ENCODE results near the gene MAG. TPM values are rescaled to one million over a fixed set of nuclear protein-coding genes. Genes with fewer than 3 reads are reported as not detected.

MAG gene
- total RNA-seq, 2 donors from 2014 or later = 1.6 TPM; not detected in 1

DNA sequence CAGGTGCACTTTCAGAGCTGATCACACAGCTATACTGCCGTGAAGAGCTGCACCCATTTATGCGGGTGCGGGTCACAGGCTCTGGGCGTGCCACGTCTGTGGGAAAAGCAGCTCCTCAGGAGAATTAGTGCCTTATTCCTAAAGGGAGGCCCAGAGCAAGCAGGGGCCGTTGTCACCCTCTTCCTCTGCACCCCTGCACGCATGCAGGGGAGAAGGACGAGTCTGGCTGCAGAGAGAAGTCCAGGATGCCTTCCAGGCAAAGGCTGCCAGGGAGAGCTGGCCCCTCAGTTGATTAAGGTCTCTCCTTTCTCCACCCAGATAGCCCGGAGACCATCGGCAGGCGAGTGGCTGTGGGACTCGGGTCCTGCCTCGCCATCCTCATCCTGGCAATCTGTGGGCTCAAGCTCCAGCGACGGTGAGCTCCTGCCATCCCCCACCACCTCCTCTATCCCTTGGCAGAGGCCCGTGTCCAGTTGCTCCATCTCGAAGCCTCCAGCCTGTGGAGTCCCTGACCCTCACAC, 52.6 kb downstream of the MAG start:
- peaks cover 0 to 6% of the 10 kb centered on the region in 2 donors for H3K27me3 ChIP-seq
- ATAC-seq = no peak
- intact Hi-C loops (cut with DNase I) = loop anchor here (5.0 to 10.0 kb wide), 2 partner anchors 128 to 150 kb away; partner anchors contain the start of gene KRTDAP
- peak in 2 of 4 donors; percentile 6 to 7 for DNase-seq
- no peaks in the 10 kb centered on the region for H3K4me1 ChIP-seq
- TF ChIP-seq, protein P1, sequence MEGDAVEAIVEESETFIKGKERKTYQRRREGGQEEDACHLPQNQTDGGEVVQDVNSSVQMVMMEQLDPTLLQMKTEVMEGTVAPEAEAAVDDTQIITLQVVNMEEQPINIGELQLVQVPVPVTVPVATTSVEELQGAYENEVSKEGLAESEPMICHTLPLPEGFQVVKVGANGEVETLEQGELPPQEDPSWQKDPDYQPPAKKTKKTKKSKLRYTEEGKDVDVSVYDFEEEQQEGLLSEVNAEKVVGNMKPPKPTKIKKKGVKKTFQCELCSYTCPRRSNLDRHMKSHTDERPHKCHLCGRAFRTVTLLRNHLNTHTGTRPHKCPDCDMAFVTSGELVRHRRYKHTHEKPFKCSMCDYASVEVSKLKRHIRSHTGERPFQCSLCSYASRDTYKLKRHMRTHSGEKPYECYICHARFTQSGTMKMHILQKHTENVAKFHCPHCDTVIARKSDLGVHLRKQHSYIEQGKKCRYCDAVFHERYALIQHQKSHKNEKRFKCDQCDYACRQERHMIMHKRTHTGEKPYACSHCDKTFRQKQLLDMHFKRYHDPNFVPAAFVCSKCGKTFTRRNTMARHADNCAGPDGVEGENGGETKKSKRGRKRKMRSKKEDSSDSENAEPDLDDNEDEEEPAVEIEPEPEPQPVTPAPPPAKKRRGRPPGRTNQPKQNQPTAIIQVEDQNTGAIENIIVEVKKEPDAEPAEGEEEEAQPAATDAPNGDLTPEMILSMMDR (IDR thresholded peaks at IDR 0.05) = no peak
- no peak for TF ChIP-seq POLR2A (IDR thresholded peaks at IDR 0.05)
- H3K36me3 ChIP-seq (replicated peaks in 1 of 2; ENCODE audit: insufficient read depth in 1 of 2, low read depth in 2 of 2) = no peaks in the 10 kb centered on the region
- H3K9me3 ChIP-seq = no peaks in the 10 kb centered on the region
- H3K4me3 ChIP-seq = no peak overlapping the region
- no peak overlapping the region for H3K27ac ChIP-seq
- WGBS, 2 donors = 58 to 74% methylated on average over 4 to 17 of the region's 17 CpGs

DNA sequence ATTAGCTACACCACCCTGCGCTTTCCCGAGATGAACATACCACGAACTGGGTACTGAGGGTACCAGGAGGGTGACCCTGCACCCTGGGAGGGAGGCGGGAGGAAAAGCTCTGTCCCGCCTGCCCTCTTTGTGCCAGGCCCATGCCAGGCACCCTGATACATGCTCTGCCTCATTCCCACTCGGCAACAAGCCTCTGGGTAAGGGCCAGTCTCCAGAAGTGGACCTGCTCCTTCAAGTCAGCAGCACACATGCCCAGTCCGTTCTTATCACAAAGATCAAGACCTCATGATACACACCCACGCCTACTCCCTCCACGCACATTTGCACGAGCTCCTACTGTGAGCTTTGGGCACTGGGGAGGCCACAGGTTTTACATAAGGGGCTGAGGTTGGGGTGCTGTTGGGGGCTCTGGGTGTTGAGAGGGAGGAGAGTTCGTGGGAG, 53.7 kb downstream of the MAG start:
- Histone ChIP-seq H3K27me3 (peaks cover 0 to 6% of the 10 kb centered on the region in 2 donors), H3K4me3 (no peak overlapping the region), H3K27ac (no peak overlapping the region), H3K4me1 (no peaks in the 10 kb centered on the region), H3K36me3 (replicated peaks in 1 of 2; ENCODE audit: insufficient read depth in 1 of 2, low read depth in 2 of 2) (no peaks in the 10 kb centered on the region), H3K9me3 (no peaks in the 10 kb centered on the region)
- TF ChIP-seq, protein P1 (IDR thresholded peaks at IDR 0.05) = no peak
- intact Hi-C loops (cut with DNase I) = loop anchor here (5.0 to 10.0 kb wide), 2 partner anchors 127 to 149 kb away; partner anchors contain the start of gene KRTDAP
- DNase-seq (peak in 2 of 4 donors; percentile 1 to 6), ATAC-seq (no peak)
- 48 to 57% methylated on average over 9 to 11 of the region's 11 CpGs for WGBS, 2 donors

DNA sequence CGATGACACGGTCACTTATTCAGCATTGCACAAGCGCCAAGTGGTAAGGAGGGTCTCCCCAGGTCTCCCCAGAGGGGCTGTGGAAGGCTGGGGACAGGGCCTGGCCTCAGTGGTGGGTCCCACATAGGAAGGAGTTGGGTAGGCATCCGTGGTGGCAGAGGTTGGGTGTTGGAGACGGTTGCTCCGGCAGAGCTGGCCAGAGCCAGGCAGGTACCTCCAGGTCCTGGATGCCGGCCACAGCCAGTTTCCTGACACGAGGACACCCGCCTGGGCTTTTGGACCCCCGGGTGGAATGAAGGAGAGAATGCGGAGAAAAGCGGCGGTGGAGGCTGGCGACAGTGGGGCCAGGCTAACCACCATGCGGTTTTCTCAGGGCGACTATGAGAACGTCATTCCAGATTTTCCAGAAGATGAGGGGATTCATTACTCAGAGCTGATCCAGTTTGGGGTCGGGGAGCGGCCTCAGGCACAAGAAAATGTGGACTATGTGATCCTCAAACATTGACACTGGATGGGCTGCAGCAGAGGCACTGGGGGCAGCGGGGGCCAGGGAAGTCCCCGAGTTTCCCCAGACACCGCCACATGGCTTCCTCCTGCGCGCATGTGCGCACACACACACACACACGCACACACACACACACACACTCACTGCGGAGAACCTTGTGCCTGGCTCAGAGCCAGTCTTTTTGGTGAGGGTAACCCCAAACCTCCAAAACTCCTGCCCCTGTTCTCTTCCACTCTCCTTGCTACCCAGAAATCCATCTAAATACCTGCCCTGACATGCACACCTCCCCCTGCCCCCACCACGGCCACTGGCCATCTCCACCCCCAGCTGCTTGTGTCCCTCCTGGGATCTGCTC, 54.5 kb downstream of the MAG start:
- DNase-seq (peak in 2 of 4 donors; percentile 10 to 14), ATAC-seq (no peak)
- intact Hi-C loops (cut with DNase I) = loop anchor here (5.0 to 10.0 kb wide), 2 partner anchors 126 to 148 kb away; partner anchors contain the start of gene KRTDAP
- Histone ChIP-seq H3K4me1 (no peaks in the 10 kb centered on the region), H3K27ac (no peak overlapping the region), H3K4me3 (no peak overlapping the region), H3K9me3 (no peaks in the 10 kb centered on the region), H3K27me3 (peaks cover 0 to 6% of the 10 kb centered on the region in 2 donors), H3K36me3 (replicated peaks in 1 of 2; ENCODE audit: insufficient read depth in 1 of 2, low read depth in 2 of 2) (no peaks in the 10 kb centered on the region)
- 53 to 59% methylated on average over 23 to 28 of the region's 28 CpGs for WGBS, 2 donors
- TF ChIP-seq, protein P1 (IDR thresholded peaks at IDR 0.05) = no peak
- no peak for TF ChIP-seq POLR2A (IDR thresholded peaks at IDR 0.05)

DNA sequence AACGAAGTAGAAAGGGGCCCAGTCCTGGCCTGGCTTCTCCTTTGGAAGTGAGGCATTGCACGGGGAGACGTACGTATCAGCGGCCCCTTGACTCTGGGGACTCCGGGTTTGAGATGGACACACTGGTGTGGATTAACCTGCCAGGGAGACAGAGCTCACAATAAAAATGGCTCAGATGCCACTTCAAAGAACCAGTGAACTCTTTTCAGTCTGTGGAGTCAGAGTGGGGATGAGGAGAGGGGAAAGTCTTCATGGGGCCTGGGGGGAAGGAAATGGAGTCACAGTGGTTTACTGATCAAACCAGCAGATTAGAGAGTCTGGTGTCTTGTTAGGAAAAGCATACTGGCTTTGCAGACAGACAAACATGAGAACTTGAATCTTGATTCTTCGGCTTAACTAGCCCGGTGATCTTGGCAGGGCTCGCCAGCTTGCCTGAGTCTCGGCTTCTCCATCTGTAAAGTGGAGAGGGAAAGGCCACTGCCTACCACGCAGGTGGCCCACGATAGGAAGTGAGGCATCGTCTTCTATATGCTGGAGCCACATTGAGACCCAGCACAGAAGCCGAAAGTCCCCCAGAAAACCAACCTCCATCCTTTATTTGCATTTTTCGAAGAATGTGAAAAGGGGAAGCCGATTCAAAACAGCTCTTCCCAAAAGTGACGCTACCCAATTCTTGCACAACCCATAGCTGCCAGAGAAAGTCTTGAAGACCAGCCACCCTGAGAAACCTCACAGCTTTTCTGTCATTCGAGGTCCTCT, 55.4 kb downstream of the MAG start, which contains the start of gene FFAR1:
FFAR1 (plus strand) TSS at position 732 of the 759 bp plus-strand sequence. CDS start 3,650 bp downstream, outside the sequence.
- H3K27me3 ChIP-seq = peaks cover 0 to 6% of the 10 kb centered on the region in 2 donors
- 52 to 56% methylated on average over 18 of the region's 18 CpGs for WGBS, 2 donors
- TF ChIP-seq, protein P1 (IDR thresholded peaks at IDR 0.05) = no peak
- no peak for TF ChIP-seq POLR2A (IDR thresholded peaks at IDR 0.05)
- H3K27ac ChIP-seq = peak within 1 kb of the TSS in 1 of 4 donors; percentile 14
- DNase-seq (peak in 2 of 4 donors; percentile 7 to 68), ATAC-seq (no peak)
- H3K9me3 ChIP-seq = no peaks in the 10 kb centered on the region
- intact Hi-C loops (cut with DNase I) = loop anchor here (5.0 to 10.0 kb wide), 2 partner anchors 125 to 147 kb away; partner anchors contain the start of gene KRTDAP
- no peak within 1 kb of the TSS for H3K4me3 ChIP-seq
- H3K36me3 ChIP-seq (replicated peaks in 1 of 2; ENCODE audit: insufficient read depth in 1 of 2, low read depth in 2 of 2) = no peaks in the 10 kb centered on the region
- H3K4me1 ChIP-seq = no peaks in the 10 kb centered on the region

Measured in body of pancreas (tissue), 4 donors.